IMR-90 (cell line): ENCODE data around the gene SIGLEC11. TPM values are rescaled to one million over a fixed set of nuclear protein-coding genes. Genes with fewer than 3 reads are reported as not detected.

Experiments used
- polyA plus RNA-seq, 3 experiments: library from polyadenylated mRNA; depleted of rRNA; stranded (reverse); fragments of >200 nt; gene quantifications; 2 replicates each; pipeline ENCODE4 v1.2.3, GENCODE V29; 2012; ENCODE audit warnings: low replicate concordance in 1 of 3
- total RNA-seq: library from RNA; depleted of rRNA; stranded (reverse); fragments of >200 nt; gene quantifications from 2 replicates; pipeline ENCODE4 v1.2.3, GENCODE V29; 2012; rRNA removed

SIGLEC11 gene
- total and polyA plus RNA-seq, 2 of the 4 experiments (the other 2 are of a cell fraction) = not detected

Other genes starting within 250 kb of the SIGLEC11 start
- gene TSKS, start 197.9 kb downstream of the SIGLEC11 start, total RNA-seq = not detected in 2 replicates
- 0.10 TPM in 1 of 2 replicates, not detected in the other for gene TSKS, start 197.9 kb downstream of the SIGLEC11 start, polyA plus RNA-seq (2012; rRNA removed)
- 40.7 and 41.4 TPM in 2 replicates for gene AP2A1, start 194.2 kb downstream of the SIGLEC11 start, total RNA-seq
- gene AP2A1, start 194.2 kb downstream of the SIGLEC11 start, polyA plus RNA-seq (2012; rRNA removed) = 122 and 136 TPM in 2 replicates
- gene FUZ, start 147.9 kb downstream of the SIGLEC11 start, total RNA-seq = 10.6 and 14.3 TPM in 2 replicates
- gene FUZ, start 147.9 kb downstream of the SIGLEC11 start, polyA plus RNA-seq (2012; rRNA removed) = 10.4 and 12.1 TPM in 2 replicates
- 4.7 and 5.3 TPM in 2 replicates for gene MED25, start 142.9 kb downstream of the SIGLEC11 start, total RNA-seq
- 37.0 and 38.5 TPM in 2 replicates for gene MED25, start 142.9 kb downstream of the SIGLEC11 start, polyA plus RNA-seq (2012; rRNA removed)
- 34.4 and 36.1 TPM in 2 replicates for gene PTOV1, start 110.0 kb downstream of the SIGLEC11 start, total RNA-seq
- gene PTOV1, start 110.0 kb downstream of the SIGLEC11 start, polyA plus RNA-seq (2012; rRNA removed) = 106 and 107 TPM in 2 replicates
- gene PNKP, start 93.6 kb downstream of the SIGLEC11 start, total RNA-seq = 10.6 and 14.2 TPM in 2 replicates
- gene PNKP, start 93.6 kb downstream of the SIGLEC11 start, polyA plus RNA-seq (2012; rRNA removed) = 25.0 and 33.0 TPM in 2 replicates
- 3.6 and 5.0 TPM in 2 replicates for gene AKT1S1, start 83.8 kb downstream of the SIGLEC11 start, total RNA-seq
- 54.4 and 68.7 TPM in 2 replicates for gene AKT1S1, start 83.8 kb downstream of the SIGLEC11 start, polyA plus RNA-seq (2012; rRNA removed)
- gene TBC1D17, start 83.5 kb downstream of the SIGLEC11 start, total RNA-seq = 1.1 and 1.4 TPM in 2 replicates
- gene TBC1D17, start 83.5 kb downstream of the SIGLEC11 start, polyA plus RNA-seq (2012; rRNA removed) = 26.8 and 27.8 TPM in 2 replicates
- gene IL4I1, start 64.3 kb downstream of the SIGLEC11 start, total RNA-seq = under 0.01 and 0.36 TPM in 2 replicates
- gene IL4I1, start 64.3 kb downstream of the SIGLEC11 start, polyA plus RNA-seq (2012; rRNA removed) = 0.27 and 0.31 TPM in 2 replicates
- 2.7 and 3.3 TPM in 2 replicates for gene ATF5, start 32.0 kb downstream of the SIGLEC11 start, total RNA-seq
- 13.3 and 15.7 TPM in 2 replicates for gene ATF5, start 32.0 kb downstream of the SIGLEC11 start, polyA plus RNA-seq (2012; rRNA removed)
- gene NUP62, start 31.7 kb downstream of the SIGLEC11 start, total RNA-seq = 21.3 and 26.4 TPM in 2 replicates
- gene NUP62, start 31.7 kb downstream of the SIGLEC11 start, polyA plus RNA-seq (2012; rRNA removed) = 29.7 and 32.4 TPM in 2 replicates
- gene VRK3, start 64.2 kb upstream of the SIGLEC11 start, total RNA-seq = 20.6 and 28.7 TPM in 2 replicates
- 27.9 and 35.8 TPM in 2 replicates for gene VRK3, start 64.2 kb upstream of the SIGLEC11 start, polyA plus RNA-seq (2012; rRNA removed)
- 10.8 and 13.3 TPM in 2 replicates for gene ZNF473, start 64.8 kb upstream of the SIGLEC11 start, total RNA-seq
- 3.6 and 4.5 TPM in 2 replicates for gene ZNF473, start 64.8 kb upstream of the SIGLEC11 start, polyA plus RNA-seq (2012; rRNA removed)
- not detected in 2 replicates for gene IZUMO2, start 202.1 kb upstream of the SIGLEC11 start, total RNA-seq
- not detected in 2 replicates for gene IZUMO2, start 202.1 kb upstream of the SIGLEC11 start, polyA plus RNA-seq (2012; rRNA removed)
- gene MYH14, start 242.4 kb upstream of the SIGLEC11 start, total RNA-seq = not detected in 2 replicates
- not detected in 2 replicates for gene MYH14, start 242.4 kb upstream of the SIGLEC11 start, polyA plus RNA-seq (2012; rRNA removed)